ENCODE data around the gene DEPDC1B. TPM values are rescaled to one million over a fixed set of nuclear protein-coding genes. Genes with fewer than 3 reads are reported as not detected.

DEPDC1B gene
- total RNA-seq, 3 donors from 2014 or later, result under 0.01 to 1.1 (median 0.29) TPM

GRCh38 chr5:60604771-60605170, 95.2 kb downstream of the DEPDC1B start:
- Histone ChIP-seq H3K9me3 (no peaks in the 10 kb centered on the region), H3K4me3 (no peak overlapping the region), H3K27ac (no peak overlapping the region), H3K36me3 (no peaks in the 10 kb centered on the region), H3K27me3 (no peaks in the 10 kb centered on the region), H3K4me1 (no peaks in the 10 kb centered on the region)
- TF ChIP-seq CTCF (IDR thresholded peaks at IDR 0.05) (no peak), POLR2A (IDR thresholded peaks at IDR 0.05) (no peak), POLR2AphosphoS5 (IDR thresholded peaks at IDR 0.05) (no peak)
- DNase-seq (ENCODE audit: low spot score in 2 of 2), result no peak
- intact Hi-C loops (cut with DNase I; ENCODE audit: low total_unique reads), result no loop called here

DNA sequence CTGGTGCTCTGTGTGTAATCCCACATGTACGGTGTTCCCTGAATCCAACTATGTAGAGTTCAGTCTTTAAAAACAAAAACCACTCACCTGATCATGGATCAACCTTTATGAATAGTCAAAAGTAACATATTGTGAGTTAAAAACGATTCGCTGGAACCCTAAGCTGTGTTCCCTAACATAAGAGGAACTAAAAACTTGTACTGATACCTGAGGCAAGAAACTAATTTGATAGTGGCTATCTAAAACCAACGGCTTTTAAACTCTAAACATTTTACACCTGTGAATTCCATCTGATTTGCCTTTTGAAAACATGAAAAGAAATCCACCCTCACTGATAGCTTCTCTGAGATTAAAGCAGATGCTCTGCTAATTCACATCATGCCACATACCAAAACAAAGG, 101.5 kb downstream of the DEPDC1B start:
- Histone ChIP-seq H3K9me3 (no peaks in the 10 kb centered on the region), H3K36me3 (no peaks in the 10 kb centered on the region), H3K27me3 (no peaks in the 10 kb centered on the region), H3K27ac (no peak overlapping the region), H3K4me1 (no peaks in the 10 kb centered on the region), H3K4me3 (no peak overlapping the region)
- intact Hi-C loops (cut with DNase I; ENCODE audit: low total_unique reads), result no loop called here
- no peak for DNase-seq (ENCODE audit: low spot score in 2 of 2)
- TF ChIP-seq POLR2AphosphoS5 (IDR thresholded peaks at IDR 0.05) (no peak), CTCF (IDR thresholded peaks at IDR 0.05) (no peak)

- no peaks in the 10 kb centered on the region for H3K36me3 ChIP-seq
- H3K27ac ChIP-seq, result no peak overlapping the region
- no peak overlapping the region for H3K4me3 ChIP-seq
- DNase-seq (ENCODE audit: low spot score in 2 of 2), result no peak
- TF ChIP-seq CTCF (IDR thresholded peaks at IDR 0.05) (no peak), POLR2A (IDR thresholded peaks at IDR 0.05) (no peak)
- intact Hi-C loops (cut with DNase I; ENCODE audit: low total_unique reads), result no loop called here
- H3K4me1 ChIP-seq, result no peaks in the 10 kb centered on the region
- no peaks in the 10 kb centered on the region for H3K27me3 ChIP-seq
- H3K9me3 ChIP-seq, result no peaks in the 10 kb centered on the region
Observed at GRCh38 chr5:60597572-60598320, 102.2 kb downstream of the DEPDC1B start.

DNA sequence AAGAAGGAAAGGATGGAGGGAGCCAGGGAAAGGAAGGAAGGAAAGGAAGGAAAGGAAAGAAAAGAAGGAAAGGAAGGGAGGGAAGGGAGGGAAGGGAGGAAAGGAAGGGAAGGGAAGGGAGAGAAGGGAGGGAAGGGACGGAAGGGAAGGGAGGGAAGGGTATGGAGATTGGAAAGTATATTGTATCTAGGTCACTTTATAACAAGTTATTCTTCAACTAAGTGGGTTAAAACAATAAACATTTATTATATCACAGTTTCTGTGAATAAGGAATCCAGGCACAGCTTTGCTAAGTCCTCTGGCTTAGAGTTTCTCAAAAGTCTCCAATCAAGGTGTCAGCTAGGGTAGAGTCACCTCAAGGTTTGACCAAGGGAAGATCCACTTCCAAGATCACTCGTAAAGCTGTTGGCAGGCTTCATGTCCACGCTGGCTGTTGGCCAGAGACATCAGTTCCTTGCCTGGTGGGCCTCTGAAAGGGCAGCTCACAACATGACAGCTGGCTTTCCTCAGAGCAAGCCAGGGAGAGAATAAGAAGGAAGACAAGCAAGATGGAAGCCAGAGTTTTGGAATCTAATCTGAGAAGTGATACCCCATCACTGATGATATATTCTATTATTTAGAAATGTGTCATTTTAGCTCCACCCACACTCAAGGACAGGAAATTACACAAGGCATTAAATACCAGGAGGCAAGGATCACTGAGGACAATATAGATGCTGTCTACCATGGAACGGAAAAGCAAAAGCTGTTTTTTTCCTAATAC, 105.1 kb downstream of the DEPDC1B start:
- Histone ChIP-seq H3K4me1 (no peaks in the 10 kb centered on the region), H3K27ac (no peak overlapping the region)

More for the DNA sequence above, 105.1 kb downstream of the DEPDC1B start:
- H3K4me3 ChIP-seq, result no peak overlapping the region
- DNase-seq (ENCODE audit: low spot score in 2 of 2), result no peak
- H3K36me3 ChIP-seq, result no peaks in the 10 kb centered on the region
- no peaks in the 10 kb centered on the region for H3K27me3 ChIP-seq
- intact Hi-C loops (cut with DNase I; ENCODE audit: low total_unique reads), result no loop called here
- TF ChIP-seq CTCF (IDR thresholded peaks at IDR 0.05) (no peak), POLR2AphosphoS5 (IDR thresholded peaks at IDR 0.05) (no peak), POLR2A (IDR thresholded peaks at IDR 0.05) (no peak)
- no peaks in the 10 kb centered on the region for H3K9me3 ChIP-seq
